Activated CD8-positive, alpha-beta T cell treated with anti-CD3 and anti-CD28 coated beads for 36 hours (primary cell): ENCODE measurements around the gene MYO9A. TPM values are rescaled to one million over a fixed set of nuclear protein-coding genes. Genes with fewer than 3 reads are reported as not detected.

Experiments used
- ATAC-seq: fragments of 200-7000 bp; cut with Tn5 transposase; one replicate; pipeline ENCODE4 v1.10.0; 2021; ENCODE audit warnings: mild to moderate bottlenecking, moderate library complexity
- CTCF ChIA-PET: fragments of 350-600 bp; sonication (Branson Sonifier 250); formaldehyde crosslinking; loops from one replicate; lab custom pipeline; 2021; ENCODE audit warnings: antibody characterized with exemption; lab: Charles Lee
- POLR2A ChIA-PET: fragments of 350-600 bp; sonication (Branson Sonifier 250); formaldehyde crosslinking; loops from one replicate; lab custom pipeline; 2021; ENCODE audit warnings: antibody characterized with exemption; lab: Charles Lee
- DNase-seq: peaks from one replicate; pipeline ENCODE4 v3.0.0-alpha.2; 2020
- H3K27ac Mint-ChIP-seq: one replicate; pipeline ENCODE4 v1.8.0; 2021; ENCODE audit warnings: mild to moderate bottlenecking, mixed read lengths
- H3K27me3 Mint-ChIP-seq: one replicate; pipeline ENCODE4 v1.8.0; 2021; ENCODE audit warnings: mixed read lengths
- H3K36me3 Mint-ChIP-seq: one replicate; pipeline ENCODE4 v1.8.0; 2021; ENCODE audit warnings: low read depth, mixed read lengths
- H3K4me1 Mint-ChIP-seq: one replicate; pipeline ENCODE4 v1.8.0; 2021; ENCODE audit warnings: low read depth, mixed read lengths
- H3K4me3 Mint-ChIP-seq: one replicate; pipeline ENCODE4 v1.8.0; 2021; ENCODE audit warnings: mild to moderate bottlenecking, moderate library complexity, mixed read lengths
- H3K9me3 Mint-ChIP-seq: one replicate; pipeline ENCODE4 v1.8.0; 2021; ENCODE audit warnings: mixed read lengths
- intact Hi-C: fragments of 100-400 bp; cut with micrococcal nuclease; formaldehyde crosslinking; loops from one replicate; pipeline ENCODE4 v1.10.0; 2022
- total RNA-seq, 2 experiments: library from RNA; stranded (reverse); gene quantifications; one replicate each; pipeline ENCODE4 v1.2.3, GENCODE V29; 2021
- TF ChIP-seq, protein P1 (sequence below): fragments of 200-600 bp; IDR thresholded peaks from one replicate; pipeline ENCODE4 v1.8.0; 2022; ENCODE audit warnings: antibody characterized with exemption, mild to moderate bottlenecking

Gene MYO9A
- total RNA-seq, 2 experiments from 2014 or later = 16.8 to 18.7 TPM

DNA sequence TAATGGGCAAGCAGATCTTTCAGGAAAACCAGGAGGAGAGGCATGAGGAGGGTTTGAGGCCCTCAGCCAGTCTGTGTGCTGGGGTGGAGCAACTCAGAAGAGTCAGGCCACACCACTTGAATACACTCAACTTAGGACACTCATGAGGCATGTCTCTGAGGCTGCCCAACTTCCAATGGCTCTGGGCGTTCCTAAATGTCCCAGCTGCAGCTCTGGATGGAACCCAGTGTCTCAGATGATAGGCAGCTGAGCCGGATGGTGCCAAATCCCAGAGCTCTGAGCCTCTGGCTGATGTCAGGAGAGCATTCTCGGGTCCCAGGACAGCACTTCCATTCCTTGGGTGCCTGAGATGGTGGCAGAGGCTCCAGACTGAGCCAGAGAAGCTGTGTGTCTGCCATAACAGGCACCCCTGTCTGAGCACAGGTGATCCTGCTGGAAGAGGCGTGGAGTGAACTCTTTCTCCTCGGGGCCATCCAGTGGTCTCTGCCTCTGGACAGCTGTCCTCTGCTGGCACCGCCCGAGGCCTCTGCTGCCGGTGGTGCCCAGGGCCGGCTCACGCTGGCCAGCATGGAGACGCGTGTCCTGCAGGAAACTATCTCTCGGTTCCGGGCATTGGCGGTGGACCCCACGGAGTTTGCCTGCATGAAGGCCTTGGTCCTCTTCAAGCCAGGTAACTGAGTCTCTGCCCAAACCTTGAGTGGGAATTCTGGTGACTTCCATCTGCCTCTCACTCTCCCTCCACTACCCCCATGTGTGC, 304.8 kb downstream of the MYO9A start:
- no peaks in the 10 kb centered on the region for H3K36me3 Mint-ChIP-seq
- POLR2A ChIA-PET = no interaction called here
- H3K4me1 Mint-ChIP-seq = no peaks in the 10 kb centered on the region
- intact Hi-C loops = no loop called here
- no peaks in the 10 kb centered on the region for H3K27me3 Mint-ChIP-seq
- peaks cover 3% of the 10 kb centered on the region for H3K9me3 Mint-ChIP-seq
- ATAC-seq (no peak), DNase-seq (no peak)
- TF ChIP-seq, protein P1, sequence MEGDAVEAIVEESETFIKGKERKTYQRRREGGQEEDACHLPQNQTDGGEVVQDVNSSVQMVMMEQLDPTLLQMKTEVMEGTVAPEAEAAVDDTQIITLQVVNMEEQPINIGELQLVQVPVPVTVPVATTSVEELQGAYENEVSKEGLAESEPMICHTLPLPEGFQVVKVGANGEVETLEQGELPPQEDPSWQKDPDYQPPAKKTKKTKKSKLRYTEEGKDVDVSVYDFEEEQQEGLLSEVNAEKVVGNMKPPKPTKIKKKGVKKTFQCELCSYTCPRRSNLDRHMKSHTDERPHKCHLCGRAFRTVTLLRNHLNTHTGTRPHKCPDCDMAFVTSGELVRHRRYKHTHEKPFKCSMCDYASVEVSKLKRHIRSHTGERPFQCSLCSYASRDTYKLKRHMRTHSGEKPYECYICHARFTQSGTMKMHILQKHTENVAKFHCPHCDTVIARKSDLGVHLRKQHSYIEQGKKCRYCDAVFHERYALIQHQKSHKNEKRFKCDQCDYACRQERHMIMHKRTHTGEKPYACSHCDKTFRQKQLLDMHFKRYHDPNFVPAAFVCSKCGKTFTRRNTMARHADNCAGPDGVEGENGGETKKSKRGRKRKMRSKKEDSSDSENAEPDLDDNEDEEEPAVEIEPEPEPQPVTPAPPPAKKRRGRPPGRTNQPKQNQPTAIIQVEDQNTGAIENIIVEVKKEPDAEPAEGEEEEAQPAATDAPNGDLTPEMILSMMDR = no peak
- H3K4me3 Mint-ChIP-seq = no peak overlapping the region
- CTCF ChIA-PET = no interaction called here
- H3K27ac Mint-ChIP-seq = no peak overlapping the region

DNA sequence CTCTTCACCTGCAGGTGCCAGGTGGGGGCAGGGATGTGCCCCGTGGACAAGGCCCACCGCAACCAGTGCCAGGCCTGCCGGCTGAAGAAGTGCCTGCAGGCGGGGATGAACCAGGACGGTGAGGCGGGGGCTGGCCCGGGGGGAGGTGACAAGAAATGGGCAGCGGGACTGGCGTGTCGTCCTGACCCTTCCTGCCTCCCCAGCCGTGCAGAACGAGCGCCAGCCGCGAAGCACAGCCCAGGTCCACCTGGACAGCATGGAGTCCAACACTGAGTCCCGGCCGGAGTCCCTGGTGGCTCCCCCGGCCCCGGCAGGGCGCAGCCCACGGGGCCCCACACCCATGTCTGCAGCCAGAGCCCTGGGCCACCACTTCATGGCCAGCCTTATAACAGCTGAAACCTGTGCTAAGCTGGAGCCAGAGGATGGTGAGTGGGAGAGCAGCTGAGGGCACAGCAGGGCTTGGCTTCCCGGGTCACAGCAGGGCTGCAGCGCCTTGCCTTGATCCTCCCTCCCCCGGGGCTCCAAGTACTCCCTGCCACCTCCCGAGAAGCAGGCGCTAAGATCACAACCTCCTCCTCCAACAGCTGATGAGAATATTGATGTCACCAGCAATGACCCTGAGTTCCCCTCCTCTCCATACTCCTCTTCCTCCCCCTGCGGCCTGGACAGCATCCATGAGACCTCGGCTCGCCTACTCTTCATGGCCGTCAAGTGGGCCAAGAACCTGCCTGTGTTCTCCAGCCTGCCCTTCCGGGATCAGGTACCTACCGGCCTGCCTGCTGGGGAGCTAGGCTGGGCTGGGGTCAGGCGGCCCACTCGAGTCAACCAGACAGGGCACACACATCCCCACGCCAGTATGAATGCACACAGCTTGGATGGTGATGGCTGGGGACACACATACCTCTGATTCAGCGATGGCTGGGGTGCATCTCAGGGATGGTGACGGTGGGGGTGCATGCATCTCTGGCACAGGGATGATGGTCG, 305.9 kb downstream of the MYO9A start:
- H3K4me3 Mint-ChIP-seq = no peak overlapping the region
- DNase-seq (no peak), ATAC-seq (no peak)
- POLR2A ChIA-PET = no interaction called here
- intact Hi-C loops = no loop called here
- no peaks in the 10 kb centered on the region for H3K27me3 Mint-ChIP-seq
- H3K4me1 Mint-ChIP-seq = no peaks in the 10 kb centered on the region
- H3K27ac Mint-ChIP-seq = no peak overlapping the region
- CTCF ChIA-PET = no interaction called here
- TF ChIP-seq, protein P1 = no peak
- H3K9me3 Mint-ChIP-seq = no peaks in the 10 kb centered on the region
- no peaks in the 10 kb centered on the region for H3K36me3 Mint-ChIP-seq

DNA sequence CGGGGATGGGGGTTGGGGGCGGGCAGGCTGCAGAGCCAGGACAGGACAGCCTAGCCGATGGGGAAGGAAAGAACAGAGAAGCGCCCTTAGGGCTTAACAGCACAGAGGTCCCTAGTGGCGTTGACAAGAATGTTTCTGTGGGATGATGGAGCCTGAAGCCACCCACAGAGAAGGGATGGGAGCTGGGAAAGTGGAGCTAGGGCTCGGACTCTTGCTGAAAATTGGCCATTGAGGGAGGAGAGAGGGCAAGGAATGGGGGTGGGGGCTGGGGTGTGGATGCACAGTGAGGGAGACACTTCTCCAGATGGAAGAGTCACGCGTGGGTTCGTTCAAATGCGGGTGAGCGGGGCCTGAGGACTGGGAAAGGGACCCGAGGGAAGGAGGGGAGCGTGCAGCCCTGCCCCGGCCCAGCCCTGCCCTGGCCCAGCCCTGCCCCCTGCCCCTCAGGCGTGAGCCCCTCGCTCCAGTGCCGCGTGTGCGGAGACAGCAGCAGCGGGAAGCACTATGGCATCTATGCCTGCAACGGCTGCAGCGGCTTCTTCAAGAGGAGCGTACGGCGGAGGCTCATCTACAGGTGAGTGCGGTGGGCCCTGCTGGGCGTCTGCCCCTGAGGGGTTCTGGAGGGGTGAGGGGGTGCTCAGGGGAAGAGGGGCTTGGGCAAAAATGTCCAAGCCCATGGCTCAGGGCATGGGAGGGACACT, 306.8 kb downstream of the MYO9A start:
- Mint-ChIP-seq H3K9me3 (no peaks in the 10 kb centered on the region), H3K27ac (no peak overlapping the region), H3K36me3 (no peaks in the 10 kb centered on the region), H3K4me1 (no peaks in the 10 kb centered on the region), H3K4me3 (no peak overlapping the region), H3K27me3 (no peaks in the 10 kb centered on the region)
- intact Hi-C loops = no loop called here
- ChIA-PET POLR2A (no interaction called here), CTCF (no interaction called here)
- no peak for DNase-seq
- no peak for ATAC-seq
- TF ChIP-seq, protein P1 = no peak

DNA sequence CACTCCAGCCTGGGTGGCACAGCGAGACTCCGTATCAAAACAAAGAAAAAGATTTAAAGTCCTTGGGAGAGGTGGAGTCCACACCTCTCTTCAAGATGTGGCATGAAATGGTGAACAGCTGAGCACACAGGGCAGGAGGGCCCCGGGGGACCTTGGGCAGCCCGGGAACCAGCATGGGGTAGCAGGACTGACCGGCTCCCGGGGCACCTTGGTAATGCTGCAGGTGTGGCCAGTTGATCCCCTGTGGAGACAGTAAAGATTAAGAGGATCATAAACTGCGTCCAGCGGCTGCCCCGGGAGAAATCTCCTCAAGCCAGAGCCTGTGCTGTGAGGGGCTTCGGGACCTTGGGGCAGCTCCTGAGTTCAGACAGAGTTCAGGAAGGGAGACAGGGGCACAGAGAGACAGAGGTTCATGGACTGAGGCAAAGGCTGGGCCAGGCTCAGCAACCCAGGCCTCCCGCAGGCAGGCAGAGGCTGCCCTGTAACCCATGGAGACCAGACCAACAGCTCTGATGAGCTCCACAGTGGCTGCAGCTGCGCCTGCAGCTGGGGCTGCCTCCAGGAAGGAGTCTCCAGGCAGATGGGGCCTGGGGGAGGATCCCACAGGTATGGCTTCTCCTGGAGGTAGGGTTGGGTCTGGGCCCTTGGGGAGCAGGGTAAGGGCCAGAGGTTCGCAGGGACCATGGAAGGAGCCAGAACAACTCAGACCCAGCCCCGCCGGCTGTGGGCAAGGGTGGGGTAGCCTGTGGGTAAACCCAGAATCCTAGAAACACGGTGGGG, 307.5 kb downstream of the MYO9A start, which contains the start of gene NR2E3:
Gene NR2E3 (plus strand): TSS at position 299 of the 780 bp plus-strand sequence. CDS start 190 bp downstream, at position 489.
- Mint-ChIP-seq H3K9me3 (no peaks in the 10 kb centered on the region), H3K27me3 (no peaks in the 10 kb centered on the region), H3K36me3 (no peaks in the 10 kb centered on the region), H3K4me3 (no peak within 1 kb of the TSS), H3K27ac (no peak within 1 kb of the TSS), H3K4me1 (no peaks in the 10 kb centered on the region)
- TF ChIP-seq, protein P1 = no peak
- ATAC-seq (no peak), DNase-seq (no peak)
- ChIA-PET CTCF (no interaction called here), POLR2A (no interaction called here)
- intact Hi-C loops = no loop called here
